Activated T-helper 1 cell treated with Interleukin-2 at 50 U/mL for 16 hours (primary cell): ENCODE results near the gene AK5.

Source experiments
- DNase-seq: peaks from one replicate; pipeline ENCODE4 v3.0.0-alpha.2; 2020; ENCODE audit warnings: low read depth

AK5 gene, protein sequence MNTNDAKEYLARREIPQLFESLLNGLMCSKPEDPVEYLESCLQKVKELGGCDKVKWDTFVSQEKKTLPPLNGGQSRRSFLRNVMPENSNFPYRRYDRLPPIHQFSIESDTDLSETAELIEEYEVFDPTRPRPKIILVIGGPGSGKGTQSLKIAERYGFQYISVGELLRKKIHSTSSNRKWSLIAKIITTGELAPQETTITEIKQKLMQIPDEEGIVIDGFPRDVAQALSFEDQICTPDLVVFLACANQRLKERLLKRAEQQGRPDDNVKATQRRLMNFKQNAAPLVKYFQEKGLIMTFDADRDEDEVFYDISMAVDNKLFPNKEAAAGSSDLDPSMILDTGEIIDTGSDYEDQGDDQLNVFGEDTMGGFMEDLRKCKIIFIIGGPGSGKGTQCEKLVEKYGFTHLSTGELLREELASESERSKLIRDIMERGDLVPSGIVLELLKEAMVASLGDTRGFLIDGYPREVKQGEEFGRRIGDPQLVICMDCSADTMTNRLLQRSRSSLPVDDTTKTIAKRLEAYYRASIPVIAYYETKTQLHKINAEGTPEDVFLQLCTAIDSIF

GRCh38 chr1:77281491-77282186 lies at the start of gene AK5:
AK5 (plus strand) TSS chr1:77282019; CDS start chr1:77282314, 295 bp downstream.
- peak; percentile 13 for DNase-seq

DNA sequence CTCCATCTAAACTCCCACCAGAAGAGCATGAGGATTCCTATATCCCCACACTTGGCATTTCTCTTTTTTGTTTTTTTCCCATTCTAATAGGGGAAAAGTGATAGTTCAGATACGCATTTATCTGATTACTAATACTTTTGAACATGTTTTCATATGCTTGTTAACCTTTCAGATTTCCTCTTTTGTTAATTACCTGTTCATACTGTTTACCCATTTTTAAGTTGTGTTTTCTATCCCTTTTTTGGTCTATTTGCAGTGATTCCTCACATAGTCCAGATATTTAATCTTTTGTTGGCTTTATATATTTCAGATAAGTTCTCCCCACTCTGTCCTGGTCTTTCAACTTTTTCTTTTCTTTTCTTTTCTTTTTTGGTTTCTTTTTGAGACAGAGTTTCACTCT lies 49.0 kb upstream of the AK5 start:
- no peak for DNase-seq

DNA sequence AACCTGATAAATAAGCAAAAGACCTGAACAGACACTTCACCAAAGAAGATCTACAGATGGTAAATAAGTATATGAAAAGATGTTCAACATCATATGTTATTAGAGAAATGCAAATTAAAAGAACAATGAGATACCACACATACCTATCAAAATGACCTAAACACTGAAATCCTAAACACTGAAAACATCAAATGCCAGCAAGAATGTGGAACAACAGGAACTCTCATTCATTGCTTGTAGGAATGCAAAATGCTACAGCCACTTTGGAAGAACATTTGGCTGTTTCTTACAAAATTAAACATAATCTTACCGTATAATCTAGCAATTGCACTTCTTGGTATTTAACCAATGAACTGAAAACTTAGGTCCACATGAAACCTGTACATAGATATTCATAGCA lies 47.7 kb upstream of the AK5 start:
- DNase-seq, result no peak

DNA sequence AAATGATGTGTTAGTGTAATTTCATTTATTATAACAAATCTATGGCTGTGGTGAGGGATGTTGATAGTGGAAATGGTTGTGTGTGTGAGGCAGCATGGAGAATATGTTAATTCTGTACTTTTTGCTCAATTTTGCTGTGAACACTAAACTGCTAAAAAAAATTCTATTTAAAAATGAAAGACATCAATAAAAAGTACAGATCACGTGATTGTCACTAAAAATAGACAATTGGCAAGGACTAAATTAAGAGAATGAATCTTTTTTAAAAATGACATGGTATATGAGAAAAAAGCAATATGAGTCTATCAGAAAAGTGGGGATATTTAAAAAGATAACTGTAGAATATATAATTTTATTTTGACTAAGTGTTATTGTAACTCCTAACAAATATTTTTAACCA lies 46.9 kb upstream of the AK5 start:
- DNase-seq, result no peak

DNA sequence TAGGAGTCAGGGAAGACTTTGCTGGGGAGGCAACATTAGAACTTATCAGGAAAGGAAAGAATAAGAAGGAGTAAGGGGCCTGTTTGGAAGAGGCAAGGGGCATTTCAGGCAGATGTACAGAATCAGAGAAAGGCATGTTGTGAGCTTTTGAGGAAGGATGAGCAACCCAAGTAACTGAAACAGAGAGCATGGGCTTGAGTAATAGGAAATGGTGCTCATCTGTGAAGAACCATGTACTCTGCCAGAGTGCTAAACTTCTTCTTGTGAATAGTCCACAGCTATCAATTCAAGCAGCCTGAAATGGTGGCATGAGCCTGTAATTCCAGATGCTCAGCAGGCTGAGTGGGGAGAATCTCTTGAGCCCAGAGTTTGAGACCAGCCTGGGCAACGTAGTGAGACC lies 43.4 kb upstream of the AK5 start:
- no peak for DNase-seq

DNA sequence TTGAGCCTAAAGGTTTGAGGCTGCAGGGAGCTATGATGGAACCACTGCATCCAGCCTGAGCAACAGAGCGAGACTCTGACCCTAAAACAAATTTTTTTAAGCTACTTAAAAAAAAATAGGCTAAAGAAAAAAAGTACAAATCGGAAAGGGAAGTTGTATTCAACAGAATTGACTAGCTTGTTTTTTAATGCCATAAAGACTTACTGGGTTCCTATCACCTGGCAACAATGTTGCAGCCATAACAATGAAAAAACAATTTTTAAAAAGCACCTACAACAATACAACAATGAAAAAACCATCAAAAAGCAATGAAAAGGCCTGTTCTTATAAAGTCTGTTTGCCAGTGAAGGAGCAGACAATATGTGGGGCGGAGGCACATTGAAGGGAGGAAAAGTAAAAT lies 42.5 kb upstream of the AK5 start:
- DNase-seq, result no peak

DNA sequence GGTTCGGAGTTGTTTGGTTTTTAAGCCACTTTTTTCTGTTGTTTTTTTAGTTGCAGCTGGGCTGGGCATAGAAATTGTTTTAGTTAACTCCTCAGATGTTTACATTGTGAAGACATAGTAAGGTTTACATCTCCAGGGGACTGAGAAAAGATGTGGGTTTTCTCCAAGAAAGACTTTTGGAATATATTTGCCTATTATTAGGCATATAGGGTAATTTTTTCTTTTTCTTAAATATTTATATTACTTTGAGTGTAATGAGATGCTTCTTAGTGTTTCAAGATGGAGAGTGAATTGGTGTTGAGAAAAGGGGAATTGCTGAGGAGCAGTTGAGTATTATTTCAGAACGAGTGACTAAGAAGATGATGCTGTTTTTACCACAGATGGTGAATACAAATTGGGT lies 36.0 kb upstream of the AK5 start:
- DNase-seq, result no peak

DNA sequence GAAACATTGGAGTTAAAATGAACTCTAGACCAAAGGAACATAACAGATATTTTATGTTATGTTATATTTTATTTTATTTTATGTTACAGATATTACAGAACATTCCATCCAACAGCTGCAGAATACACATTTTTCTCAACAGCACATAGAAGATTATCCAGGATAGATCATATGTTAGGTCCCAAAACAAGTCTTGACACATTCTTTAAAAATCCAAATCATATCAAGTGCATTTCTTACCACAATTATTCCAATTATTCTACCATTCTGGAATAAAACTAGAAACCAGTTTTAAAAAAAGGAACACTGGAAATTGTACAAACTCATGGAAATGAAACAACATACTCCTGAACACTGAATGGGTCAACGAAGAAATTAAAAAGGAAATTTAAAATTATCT lies 31.7 kb upstream of the AK5 start:
- no peak for DNase-seq

GRCh38 chr1:77253211-77253610 lies 28.6 kb upstream of the AK5 start:
- DNase-seq, result no peak

DNA sequence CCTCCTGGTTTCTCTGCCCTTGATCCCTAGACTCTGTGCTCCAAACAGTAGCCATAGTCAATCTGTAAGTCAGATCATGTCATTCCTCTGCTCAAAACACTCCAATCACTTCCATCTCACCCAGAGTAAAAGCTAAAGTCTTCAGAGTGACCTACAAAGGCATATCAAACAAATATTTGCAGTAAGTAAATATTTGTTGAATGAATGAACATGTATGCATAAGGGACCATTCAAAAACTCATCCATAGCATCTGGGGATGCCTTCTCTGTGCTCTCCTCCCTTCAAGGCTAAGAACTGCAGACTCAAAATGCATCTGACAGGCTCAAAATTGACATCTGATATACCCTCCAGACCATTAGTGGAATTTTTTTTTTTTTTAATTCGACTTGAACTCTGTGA lies 18.1 kb upstream of the AK5 start:
- DNase-seq, result no peak

- DNase-seq, result no peak
Observed at GRCh38 chr1:77265180-77265579, 16.6 kb upstream of the AK5 start.

- DNase-seq, result no peak
Observed at GRCh38 chr1:77267035-77267434, 14.8 kb upstream of the AK5 start.

DNA sequence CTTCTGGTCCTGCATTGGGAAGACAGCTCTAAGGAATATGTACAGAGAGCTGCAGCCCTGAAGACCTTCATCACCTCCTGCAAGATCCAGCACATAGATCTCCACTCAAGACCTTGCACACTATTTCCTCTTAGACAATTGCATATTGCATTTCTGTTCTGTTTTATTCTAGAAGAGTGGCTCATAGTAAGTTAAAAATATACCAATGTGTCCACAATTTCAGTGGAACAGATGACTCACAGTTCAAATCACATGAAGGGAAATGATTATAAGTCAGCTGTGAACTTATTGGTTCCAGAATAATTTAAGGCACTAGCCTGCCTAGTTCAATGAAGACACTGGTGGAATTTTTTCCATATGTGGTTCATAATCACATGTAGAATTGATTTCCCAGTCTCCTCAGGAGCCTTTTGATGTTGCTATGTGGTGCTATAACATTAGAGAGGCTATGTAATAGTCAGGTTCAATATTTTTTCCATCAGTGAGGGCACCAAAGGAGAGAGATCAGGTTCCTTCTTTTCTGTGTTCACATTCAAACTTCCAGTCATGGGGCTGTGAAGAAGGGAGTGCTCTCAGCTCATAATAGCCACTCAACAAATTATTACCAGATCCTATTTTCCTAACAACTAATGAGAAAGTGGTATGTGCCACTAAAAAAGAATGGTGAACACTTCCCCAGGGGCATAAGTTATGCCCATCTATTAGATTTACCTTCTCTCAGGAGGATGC lies 9.8 kb upstream of the AK5 start:
- DNase-seq, result no peak

DNA sequence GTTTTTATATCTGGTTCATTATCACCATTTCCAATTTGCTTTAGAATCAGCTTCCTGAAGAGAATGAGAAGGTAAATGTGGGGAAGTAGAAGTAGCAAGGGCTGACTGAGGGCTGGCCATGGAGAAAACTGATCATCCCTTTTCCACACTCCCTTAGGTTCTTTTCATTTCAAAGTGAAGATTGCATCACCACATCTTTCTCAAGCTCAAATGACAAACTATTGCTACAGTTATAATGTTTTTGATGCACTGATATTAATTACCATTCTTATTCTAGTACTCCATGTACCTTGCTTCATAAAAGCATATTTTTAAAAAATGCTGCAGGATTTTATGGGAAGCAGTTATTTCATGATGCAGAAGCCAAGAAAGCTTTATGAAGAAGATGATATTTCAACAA lies 7.9 kb upstream of the AK5 start:
- no peak for DNase-seq

DNA sequence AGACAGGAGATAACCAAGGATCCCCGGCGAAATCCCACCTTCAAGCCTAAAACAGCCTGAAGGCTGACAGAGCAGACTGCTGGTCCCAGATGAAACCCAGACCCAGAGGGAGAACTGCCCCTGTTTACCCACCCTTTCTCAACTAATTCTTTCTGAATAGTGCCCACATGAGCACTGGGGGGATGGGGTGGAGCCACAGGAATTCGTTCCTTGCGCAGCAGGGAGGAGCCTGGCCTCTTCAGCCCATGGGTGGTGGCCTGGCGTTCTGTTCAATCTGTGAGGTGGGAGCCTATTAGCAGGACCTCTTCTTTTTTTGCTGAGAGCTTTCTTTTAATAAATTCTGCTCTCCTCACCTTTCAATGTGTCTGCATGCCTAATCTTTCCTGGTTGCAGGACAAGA lies 6.6 kb upstream of the AK5 start:
- DNase-seq, result no peak

GRCh38 chr1:77276941-77277340 lies 4.9 kb upstream of the AK5 start:
- DNase-seq, result no peak

GRCh38 chr1:77279929-77280328 lies 1.9 kb upstream of the AK5 start:
- DNase-seq, result no peak

GRCh38 chr1:77280962-77281361 lies 857 bp upstream of the AK5 start:
- DNase-seq, result no peak

- DNase-seq, result no peak
Observed at GRCh38 chr1:77282187-77282865, 507 bp downstream of the AK5 start.

GRCh38 chr1:77282866-77283539 lies 1.2 kb downstream of the AK5 start:
- DNase-seq, result no peak

GRCh38 chr1:77283701-77284425 lies 2.0 kb downstream of the AK5 start:
- DNase-seq, result no peak
